COLO829 (cell line): ENCODE data around the gene ETV6.
A peak's percentile ranks its signal among the peaks of the same experiment; 100 is the strongest.

Source experiments
- DNase-seq: peaks from one replicate; pipeline ENCODE4 v3.0.0; 2012; ENCODE audit warnings: low spot score

The ETV6 gene

DNA sequence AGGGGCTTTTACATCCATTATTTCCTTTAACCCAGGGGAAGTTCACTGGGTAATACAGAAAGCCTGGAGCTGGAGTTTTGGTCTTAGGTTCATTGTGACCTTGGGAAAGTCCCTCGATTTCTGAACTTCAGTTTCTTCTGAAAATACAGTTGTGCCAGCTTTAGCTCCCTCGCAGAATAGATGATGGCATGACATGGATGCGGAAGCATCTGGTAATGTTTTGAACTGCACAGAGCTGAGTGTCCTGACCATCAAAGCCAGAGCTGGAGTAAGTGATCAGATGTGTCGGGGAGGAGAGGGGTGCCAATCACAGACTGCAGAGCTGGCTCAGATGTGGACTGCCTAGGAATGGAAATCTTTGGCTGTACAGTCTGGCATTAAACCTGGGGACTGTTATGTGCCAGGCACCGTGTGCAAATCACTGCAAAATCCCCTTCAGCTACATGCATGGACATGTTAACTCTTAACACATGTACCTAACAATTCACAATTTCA, 180.9 kb downstream of the ETV6 start:
- DNase-seq: no peak

DNA sequence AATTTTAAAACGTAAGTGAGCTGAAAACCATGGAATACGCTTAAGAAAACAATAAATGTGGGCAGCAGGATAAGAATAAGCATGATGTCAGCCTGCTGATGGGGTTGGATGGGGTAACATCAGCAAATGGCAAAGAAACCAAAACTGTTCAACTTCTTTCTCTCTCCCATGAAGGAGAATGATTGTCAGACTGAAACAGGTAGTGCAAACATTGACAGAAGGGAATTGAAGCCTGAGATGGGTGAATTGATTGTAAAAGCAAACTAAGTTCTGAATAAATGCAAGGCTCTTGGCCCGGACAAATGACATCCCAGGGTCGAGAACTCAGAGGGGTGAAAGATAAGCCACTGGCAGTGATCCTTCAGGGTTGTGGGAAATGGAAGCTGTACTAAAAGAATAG, 182.6 kb downstream of the ETV6 start:
- DNase-seq: no peak

DNA sequence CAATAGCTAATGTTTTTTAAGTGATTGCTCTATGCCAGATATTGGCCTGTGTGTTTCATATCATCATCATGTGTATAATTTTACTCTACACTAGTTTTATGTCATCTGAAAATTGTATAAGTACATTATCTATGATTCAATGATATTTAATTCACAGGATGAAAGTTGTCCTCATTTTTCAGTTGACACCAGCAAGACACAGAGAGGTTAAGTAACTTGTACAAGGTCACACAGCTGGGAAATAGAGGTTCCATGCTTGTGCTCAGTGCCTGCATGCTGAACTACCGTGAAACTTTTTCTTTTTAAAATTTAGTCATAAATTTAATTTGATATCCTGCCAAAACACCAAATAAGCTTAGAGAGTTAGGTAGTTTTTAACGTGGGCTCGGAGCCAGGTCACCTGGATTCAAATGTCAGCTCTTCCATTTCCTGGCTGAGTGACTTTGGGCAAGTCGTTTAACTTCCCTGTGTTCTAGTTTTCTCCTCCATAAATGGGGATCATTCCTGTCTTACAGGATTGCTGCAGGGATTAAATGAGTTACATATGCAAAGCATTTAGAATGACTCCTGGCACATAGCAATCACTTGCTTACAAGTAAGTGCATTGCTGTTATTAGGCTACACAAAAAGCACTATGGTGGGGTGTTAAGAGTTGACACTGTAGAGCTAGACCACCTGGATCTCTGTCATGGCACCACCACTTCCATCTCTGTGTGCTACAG, 183.9 kb downstream of the ETV6 start:
- DNase-seq: no peak

DNA sequence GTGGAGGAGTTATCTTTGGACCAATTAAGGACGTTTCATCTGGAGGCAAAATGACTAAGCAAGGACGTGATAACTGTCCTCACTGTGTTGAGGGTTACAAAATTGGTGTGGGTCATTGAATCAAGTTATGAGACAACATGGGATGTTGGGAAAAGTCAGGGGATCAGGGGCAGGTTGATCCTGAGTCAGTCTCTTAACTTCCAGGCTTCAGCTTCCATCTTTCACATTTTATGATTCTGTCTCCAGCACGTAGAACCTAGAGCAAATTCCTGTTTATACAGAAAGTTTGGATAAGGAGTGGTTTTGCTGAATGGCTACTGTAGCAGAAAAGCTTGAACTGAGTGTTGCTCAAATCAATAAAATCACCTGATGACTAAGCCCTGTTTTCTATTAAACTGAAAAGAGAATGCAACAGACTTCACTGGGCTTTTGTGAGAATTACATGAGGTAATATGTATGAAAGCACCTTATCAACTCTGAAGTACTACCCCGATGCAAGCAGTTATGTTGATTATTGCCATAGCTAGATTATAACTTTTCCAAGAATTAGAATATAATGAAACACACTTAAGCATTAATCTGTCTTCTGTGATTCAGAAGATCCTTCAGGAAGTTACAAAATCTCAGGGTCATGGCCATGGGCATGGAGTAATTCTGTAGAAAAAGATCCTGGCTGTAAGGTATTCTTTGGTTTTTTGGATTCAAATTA, 184.8 kb downstream of the ETV6 start:
- DNase-seq: no peak

DNA sequence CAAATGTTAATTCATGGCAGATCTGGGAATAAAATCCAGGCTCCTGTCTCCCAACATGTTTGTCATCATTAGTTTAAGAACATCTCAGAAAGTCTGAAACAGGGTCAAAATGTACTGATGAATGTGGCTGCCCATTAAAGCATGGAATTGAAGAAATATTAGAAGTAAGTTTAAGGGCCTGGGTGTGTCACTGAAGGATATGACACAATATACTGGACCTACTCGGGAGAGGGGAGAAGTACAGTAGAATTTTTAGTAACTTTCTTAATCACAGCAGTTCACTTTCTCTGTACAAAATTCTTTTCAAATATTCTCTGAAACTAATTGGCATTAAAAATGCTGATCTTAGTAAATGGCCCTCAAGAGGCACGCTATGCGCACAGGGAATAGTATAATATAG, 185.5 kb downstream of the ETV6 start:
- DNase-seq: no peak

DNA sequence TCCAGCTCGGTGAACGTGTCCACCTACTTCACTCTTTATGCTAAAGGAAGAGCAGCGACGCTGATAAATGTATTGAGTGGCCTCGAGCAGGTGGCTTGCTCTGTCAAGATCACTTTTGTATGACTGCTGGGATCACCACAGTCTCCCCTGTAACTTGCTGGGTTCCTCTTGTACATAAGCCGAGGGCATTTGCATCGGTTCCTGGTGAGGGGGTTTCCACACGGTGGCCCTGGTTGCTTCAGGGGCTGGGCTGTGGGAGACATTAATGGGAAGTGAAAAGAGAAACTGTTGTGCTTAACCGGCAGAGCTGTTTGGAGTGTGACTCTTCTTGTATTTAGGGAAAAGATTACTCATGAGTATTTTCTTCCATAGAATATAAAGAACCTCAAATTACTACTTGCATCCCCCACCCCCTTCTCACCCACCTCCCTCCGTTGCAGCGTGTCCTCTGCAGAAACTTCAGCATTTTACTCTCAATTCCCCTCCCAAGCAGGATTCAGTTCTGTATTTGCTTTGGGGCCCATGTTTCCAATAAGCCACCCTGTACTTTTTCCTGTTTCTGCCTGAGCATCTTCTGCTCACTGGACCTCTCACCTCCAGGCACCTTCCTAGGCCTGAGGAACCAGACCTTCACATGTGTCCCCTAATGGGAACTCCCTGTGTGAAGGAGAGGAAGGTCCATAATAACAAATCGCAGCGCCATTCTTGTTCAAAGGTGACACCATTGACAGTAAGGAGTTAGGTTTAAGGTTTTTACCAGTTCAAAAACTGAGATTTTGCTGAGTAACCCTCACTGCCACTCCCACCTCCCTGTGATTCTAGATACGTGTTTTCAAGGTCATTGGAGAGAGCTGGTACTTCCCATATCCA, 187.0 kb downstream of the ETV6 start:
- no peak for DNase-seq

DNA sequence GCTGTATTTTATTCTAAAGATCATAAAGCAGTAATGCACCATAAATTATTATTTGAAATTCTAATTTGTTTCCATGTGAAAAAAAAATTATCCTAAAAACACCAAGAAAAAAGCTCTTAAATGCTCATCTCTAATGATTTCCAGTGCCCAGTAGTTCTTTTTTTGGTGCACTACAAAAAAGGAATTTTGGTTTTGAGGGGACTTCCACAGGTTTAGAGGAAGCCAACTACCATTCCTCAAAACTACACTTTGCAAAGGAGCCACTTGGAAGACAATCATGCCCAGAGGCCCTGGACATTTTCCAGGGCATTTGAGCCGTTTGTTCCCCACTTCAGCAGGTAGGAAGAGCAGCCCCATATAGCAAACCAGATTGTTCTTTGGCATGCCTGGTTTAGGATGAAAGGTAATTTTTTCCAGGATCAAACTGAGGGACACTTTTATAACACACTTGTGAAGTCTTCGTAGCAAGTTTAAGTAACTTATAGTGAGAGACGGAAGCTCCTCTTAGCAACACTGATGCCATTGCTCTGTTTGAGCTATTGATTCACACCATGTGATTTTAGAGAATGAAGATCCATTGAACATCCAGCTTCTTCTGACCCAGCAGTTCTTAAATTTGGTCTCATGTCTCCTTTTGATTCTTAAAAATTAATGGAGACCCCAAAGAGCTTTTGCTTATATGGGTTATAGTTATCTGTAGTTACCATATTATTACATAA, 187.9 kb downstream of the ETV6 start:
- DNase-seq: no peak

DNA sequence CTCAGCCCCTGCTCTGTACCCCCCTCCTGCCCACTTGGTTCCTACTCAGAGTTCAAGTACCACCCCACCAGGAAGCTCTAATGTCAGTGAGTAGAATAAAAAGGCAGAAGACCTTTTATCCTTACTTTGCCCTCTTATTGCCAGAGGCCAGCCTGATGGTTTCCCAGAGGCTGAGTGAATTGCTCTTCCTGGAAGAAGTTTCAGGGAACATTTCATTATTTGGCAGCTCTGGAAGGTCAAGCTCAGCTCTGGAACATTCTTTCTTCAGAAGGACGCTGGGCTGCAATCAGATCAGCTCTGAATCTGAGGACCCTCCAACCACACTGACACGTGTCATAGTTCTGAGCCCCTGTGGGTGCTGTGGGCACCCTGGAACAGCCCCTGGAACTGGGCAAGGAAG, 188.9 kb downstream of the ETV6 start:
- no peak for DNase-seq

DNA sequence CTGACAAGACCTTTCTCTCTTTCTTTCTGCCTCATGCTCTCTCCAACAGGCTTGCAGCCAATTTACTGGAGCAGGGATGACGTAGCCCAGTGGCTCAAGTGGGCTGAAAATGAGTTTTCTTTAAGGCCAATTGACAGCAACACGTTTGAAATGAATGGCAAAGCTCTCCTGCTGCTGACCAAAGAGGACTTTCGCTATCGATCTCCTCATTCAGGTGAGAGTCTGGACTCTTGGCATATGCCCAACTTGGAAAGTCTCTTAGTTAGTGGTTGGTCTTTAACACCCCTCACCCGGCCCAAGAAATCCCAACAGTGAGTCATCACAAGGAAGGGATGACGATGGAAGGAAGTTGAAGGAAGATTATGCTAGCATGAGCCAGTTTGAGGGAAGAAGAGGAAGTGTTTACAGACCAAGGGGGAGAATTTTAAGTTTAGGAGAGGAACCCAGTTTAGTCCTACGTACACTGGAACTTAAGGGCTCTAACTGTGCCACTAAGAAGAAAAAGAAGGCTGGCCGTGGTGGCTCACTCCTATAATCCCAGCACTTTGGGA, 189.7 kb downstream of the ETV6 start:
- DNase-seq: no peak

DNA sequence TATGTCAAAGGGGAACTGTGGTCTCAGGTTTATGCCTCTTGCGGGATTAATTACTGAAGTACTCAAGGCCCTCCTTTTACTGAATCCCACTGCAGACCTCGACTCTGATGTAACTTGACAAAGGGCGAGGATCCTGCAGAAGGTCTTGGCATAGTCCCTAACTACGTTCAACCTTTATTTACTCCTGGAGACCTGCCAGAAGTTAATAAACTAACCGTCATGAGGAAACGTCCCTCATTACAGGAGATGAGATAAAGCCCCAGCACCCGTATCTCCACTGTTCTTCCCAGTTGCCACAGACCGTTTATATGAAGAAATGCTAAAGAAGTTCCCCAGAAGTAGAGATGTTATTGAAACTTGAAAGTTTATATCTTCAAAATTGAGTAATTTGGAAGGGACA, 190.9 kb downstream of the ETV6 start:
- no peak for DNase-seq

DNA sequence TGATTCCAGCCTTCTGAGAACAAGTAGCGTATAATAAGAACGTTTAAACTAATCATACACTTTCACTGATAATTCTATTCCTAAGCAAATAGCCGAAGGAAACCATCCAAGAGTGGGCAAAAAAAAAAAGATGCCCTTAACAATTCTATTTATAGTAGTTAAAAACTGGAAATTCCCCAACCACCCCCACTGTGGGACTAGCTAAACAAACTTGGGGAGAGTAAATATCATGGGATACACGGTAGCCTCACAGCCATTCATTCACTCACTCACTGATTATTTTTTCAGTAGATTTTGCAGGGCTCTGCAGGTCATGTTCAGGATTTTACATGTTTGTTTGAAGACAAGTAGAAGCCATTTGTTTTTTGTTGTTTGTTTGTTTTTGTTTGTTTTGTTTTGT, 197.0 kb downstream of the ETV6 start:
- DNase-seq: no peak

DNA sequence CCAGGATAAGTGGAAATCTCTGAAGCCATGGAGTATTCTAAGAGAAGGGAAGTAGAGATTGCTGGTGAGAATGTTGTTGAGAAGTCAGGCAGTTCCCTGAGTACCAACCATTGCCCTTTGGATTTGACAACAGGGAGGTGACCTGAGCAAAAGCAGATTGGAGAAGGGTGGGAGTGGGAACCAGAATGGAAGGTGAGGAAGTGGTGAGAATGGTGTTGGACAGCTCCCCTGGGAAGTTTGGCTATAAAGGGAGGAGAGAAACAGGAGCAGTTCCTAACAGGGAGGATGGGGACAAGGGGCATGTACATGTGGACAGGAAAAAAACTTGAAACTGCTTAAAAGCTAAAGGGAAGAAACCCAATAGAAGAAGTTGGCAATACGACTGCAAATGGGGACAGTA, 198.1 kb downstream of the ETV6 start:
- no peak for DNase-seq

DNA sequence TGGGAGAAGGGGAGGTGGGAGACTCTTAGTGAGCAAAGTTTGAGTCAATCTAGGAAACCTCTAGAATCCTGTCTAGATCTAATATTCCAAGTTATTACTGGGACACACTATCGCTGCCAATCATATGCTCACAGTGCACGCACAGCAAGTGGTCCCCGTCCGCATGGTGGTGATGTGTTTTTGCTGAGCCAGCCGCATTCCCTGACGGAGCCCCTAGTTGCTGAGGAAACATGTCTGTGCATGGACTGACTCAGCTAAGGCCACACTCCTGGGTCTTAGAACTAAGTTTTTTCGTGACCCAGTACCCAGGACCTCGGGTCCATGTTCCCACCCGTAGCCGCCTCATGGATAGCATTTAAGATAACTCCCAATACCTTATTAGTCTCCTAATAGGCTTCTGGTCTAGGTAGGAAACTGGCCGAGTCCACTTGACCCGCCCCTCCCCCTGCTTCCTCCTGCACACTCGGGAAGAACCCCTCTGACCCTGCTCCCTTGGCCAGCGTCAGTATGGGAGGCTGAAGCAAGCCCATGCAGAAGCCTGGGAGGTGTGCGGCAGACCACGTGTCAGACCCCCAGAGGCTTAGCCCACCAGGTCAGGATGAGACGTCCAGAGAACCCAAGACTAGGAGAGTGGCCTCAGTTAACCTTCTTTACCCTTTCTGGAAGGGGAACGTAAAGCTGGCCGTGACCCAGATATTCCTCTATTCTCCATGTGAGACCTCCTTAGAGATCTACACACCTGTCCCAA, 200.5 kb downstream of the ETV6 start:
- DNase-seq: no peak

DNA sequence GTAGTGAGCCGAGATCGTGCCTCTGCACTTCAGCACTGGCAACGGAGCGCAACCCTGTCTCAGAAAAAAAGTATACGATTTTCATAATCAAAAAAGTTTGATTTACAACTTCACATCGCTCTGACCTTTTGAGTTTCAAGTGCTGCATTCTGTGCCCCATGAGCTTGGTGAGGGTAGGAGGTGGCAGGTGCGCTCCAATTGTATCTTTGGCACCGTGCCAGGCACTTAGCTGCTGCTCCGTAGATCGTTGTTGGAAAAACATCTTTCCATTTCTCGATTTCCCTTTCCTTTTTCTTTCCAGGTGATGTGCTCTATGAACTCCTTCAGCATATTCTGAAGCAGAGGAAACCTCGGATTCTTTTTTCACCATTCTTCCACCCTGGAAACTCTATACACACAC, 203.7 kb downstream of the ETV6 start:
- no peak for DNase-seq

DNA sequence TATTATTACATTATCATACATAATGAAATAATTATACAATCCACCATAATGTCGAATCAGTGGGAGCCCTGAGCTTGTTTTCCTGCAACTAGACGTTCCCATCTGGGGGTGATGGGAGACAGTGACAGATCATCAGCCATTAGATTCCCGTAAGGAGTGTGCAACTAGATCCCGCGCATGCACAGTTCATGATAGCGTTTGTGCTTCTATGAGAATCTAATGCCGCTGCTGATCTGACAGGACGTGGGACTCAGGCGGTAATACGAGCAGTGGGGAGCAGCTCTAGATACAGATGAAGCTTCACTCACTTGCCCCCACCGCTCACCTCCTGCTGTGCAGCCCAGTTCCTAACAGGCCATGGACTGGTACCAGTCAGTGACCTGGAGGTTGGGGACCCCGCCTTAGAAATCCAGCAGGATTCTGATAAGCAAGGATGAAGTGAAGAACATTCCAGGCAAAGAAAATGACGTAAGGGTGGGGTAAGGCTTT, 204.6 kb downstream of the ETV6 start:
- DNase-seq: no peak

DNA sequence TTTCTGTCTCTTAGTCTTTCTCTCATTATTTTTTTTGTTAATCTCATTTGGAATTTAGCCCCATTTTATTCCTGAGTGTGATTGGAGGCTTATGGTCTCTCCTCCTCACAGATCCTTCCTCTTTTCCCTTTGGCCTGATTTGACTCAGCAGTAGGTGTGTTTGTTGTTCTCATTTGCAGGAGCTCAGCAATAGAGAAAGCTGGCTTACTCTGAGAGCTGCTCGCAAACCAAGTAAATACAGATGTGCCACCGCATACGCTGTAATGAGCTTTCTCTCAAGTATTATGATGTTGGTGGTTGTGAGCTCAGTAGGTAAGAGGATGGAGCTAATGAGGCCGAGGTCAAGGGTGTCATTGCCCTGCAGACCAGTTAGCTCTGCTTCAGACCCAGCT, 206.5 kb downstream of the ETV6 start:
- no peak for DNase-seq

DNA sequence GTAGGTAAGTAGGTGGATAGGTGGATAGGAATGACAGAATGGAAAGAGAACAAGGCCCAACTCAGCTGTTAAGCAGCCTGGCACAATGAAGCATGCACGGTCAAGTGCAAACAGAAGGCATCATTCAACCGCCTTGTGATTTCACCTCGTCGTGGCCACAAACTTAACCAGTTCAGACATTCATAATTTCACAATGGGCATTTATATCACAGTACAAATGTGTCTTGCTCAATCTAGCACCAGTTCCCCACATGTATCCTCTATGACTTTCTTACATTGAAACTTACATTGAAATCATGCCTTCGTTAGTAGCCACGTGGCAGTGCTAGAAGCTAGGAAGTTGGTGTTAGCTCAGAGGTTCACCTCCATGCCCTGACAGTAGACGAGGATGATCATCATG, 207.5 kb downstream of the ETV6 start:
- DNase-seq: no peak

DNA sequence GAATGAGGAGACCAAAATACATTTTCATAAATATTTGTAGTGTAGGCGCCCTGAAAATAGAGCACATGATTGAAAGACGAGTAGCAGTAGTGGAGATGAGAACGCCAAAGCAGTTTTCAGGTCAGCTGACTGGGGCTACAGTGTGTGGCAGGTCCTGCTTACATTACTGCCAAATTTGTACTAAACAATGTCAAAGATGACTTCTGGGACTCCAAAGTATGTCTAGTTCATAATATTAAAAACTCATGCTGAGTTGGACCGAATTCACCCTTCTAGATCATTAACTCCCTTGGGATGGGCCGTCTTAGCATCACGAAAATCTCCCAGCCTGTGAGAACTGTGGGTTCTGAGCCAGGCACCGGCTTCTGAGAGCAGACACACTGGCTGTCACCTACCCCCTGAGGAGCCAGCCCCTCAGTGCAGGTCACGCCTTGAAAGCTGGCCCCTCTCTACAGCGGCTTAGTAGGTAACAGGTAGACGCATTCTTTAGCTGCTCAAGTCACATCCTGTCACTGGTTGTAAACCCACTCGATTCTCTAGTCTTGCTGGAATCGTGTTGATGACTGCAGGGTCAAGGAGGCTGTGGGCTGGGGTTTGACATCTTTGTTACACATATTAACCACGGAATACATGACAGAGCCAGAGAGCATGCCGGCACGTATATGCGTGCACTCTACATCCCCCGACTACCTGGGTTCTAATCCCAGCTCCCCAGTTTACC, 210.4 kb downstream of the ETV6 start:
- DNase-seq: no peak

DNA sequence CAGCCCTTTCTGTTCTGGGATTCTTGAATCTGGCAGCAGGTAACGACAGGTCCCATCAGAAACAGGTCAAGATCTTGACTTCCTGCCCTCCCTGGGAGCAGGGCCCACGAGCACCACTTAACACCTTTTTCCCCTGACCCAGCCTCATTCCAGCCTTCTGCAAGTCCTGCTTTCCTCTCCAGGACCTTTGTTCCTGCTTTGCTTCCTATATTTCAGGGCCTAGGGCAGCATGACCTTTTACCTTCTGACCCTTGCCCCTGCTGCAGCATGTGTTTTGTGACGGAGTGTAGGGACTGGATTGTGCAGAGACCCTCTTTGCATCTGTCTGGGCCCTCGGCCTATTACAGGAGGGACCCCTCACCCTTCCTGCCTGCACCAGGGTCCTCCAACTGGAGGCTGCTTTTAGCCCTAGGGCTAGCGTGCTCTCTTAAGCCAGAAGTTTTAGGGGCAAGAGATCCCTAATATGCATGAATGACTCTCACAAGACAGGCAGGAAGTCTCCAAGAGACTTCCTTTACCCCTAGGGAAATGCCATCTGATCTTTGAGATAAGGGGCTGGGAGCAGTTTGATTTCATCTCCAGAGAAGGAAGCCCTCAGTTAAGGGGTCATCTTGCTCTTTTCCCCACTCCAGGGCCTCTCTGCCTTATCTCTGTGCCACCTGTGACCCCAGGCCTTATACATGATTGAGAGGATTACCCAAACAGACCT, 211.8 kb downstream of the ETV6 start:
- peak; percentile 19 for DNase-seq
